Parathyroid adenoma (tissue), 2 donors: ENCODE data around the gene DUOXA1.

Experiments
- H2AFZ ChIP-seq: fragments of 300-600 bp; sonication (generic); one replicate; pipeline ENCODE4 v1.7.0; 2017; ENCODE audit warnings: antibody characterized with exemption, mild to moderate bottlenecking
- H3K27ac ChIP-seq: fragments of 300-600 bp; sonication (generic); one replicate; pipeline ENCODE4 v1.7.0; 2017
- H3K27me3 ChIP-seq: fragments of 300-600 bp; sonication (generic); one replicate; pipeline ENCODE4 v1.7.0; 2017; ENCODE audit warnings: low read length; ENCODE audit not compliant: control insufficient read depth, insufficient read depth
- H3K36me3 ChIP-seq: fragments of 300-600 bp; sonication (generic); one replicate; pipeline ENCODE4 v1.7.0; 2017; ENCODE audit warnings: low read length; ENCODE audit not compliant: control insufficient read depth, insufficient read depth
- H3K4me1 ChIP-seq: fragments of 300-600 bp; sonication (generic); one replicate; pipeline ENCODE4 v1.7.0; 2017; ENCODE audit warnings: control low read depth
- H3K4me2 ChIP-seq: fragments of 300-600 bp; sonication (generic); one replicate; pipeline ENCODE4 v1.7.0; 2017; ENCODE audit warnings: low read length
- H3K4me3 ChIP-seq: fragments of 300-600 bp; sonication (generic); one replicate; pipeline ENCODE4 v1.7.0; 2017; ENCODE audit warnings: low read depth, low read length
- H3K79me2 ChIP-seq: fragments of 300-600 bp; sonication (generic); one replicate; pipeline ENCODE4 v1.7.0; 2017; ENCODE audit warnings: control low read depth
- H3K9ac ChIP-seq: fragments of 300-600 bp; sonication (generic); one replicate; pipeline ENCODE4 v1.7.0; 2017; ENCODE audit warnings: mild to moderate bottlenecking
- H3K9me3 ChIP-seq: fragments of 300-600 bp; sonication (generic); one replicate; pipeline ENCODE4 v1.7.0; 2017; ENCODE audit warnings: low read length; ENCODE audit not compliant: control insufficient read depth
- TF ChIP-seq, protein P1 (sequence below): fragments of 300-600 bp; sonication (generic); IDR thresholded peaks from one replicate; pipeline ENCODE4 v1.7.0; 2017; ENCODE audit warnings: antibody characterized with exemption, mild to moderate bottlenecking
- donor health status: primary hyperparathyroidism.

DUOXA1 gene

DNA sequence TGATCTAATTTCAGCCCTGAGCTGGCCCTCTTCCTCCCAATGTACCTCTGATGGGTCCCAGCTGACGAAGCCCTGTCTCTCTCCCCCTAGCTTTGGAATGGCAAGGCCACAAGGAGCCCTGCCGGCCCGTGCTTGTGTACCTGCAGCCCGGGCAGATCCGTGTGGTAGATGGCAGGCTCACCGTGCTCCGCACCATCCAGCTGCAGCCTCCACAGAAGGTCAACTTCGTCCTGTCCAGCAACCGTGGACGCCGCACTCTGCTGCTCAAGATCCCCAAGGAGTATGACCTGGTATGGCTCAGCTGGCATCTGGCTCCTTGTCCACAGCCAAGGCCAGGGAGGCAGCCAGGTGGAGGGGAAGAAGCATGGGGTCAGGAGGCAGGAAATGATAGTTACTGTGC is 14.3 kb upstream of the DUOXA1 start:
- TF ChIP-seq, protein P1, sequence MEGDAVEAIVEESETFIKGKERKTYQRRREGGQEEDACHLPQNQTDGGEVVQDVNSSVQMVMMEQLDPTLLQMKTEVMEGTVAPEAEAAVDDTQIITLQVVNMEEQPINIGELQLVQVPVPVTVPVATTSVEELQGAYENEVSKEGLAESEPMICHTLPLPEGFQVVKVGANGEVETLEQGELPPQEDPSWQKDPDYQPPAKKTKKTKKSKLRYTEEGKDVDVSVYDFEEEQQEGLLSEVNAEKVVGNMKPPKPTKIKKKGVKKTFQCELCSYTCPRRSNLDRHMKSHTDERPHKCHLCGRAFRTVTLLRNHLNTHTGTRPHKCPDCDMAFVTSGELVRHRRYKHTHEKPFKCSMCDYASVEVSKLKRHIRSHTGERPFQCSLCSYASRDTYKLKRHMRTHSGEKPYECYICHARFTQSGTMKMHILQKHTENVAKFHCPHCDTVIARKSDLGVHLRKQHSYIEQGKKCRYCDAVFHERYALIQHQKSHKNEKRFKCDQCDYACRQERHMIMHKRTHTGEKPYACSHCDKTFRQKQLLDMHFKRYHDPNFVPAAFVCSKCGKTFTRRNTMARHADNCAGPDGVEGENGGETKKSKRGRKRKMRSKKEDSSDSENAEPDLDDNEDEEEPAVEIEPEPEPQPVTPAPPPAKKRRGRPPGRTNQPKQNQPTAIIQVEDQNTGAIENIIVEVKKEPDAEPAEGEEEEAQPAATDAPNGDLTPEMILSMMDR = no peak

GRCh38 chr15:45143056-45143455 is 13.4 kb upstream of the DUOXA1 start:
- no peaks in the 10 kb centered on the region for H3K9me3 ChIP-seq
- no peaks in the 10 kb centered on the region for H3K36me3 ChIP-seq
- no peak overlapping the region for H3K4me3 ChIP-seq
- no peak overlapping the region for H3K4me2 ChIP-seq
- no peaks in the 10 kb centered on the region for H3K27me3 ChIP-seq
- H2AFZ ChIP-seq = no peak overlapping the region
- no peak overlapping the region for H3K27ac ChIP-seq
- H3K9ac ChIP-seq = no peak overlapping the region
- TF ChIP-seq, protein P1 = no peak
- no peaks in the 10 kb centered on the region for H3K79me2 ChIP-seq
- no peaks in the 10 kb centered on the region for H3K4me1 ChIP-seq

More for the DNA sequence above, 14.3 kb upstream of the DUOXA1 start:
- Histone ChIP-seq H3K4me2 (no peak overlapping the region), H3K4me3 (no peak overlapping the region), H3K9me3 (no peaks in the 10 kb centered on the region), H3K9ac (no peak overlapping the region), H3K27me3 (no peaks in the 10 kb centered on the region), H3K27ac (no peak overlapping the region), H3K4me1 (no peaks in the 10 kb centered on the region), H2AFZ (no peak overlapping the region), H3K36me3 (no peaks in the 10 kb centered on the region), H3K79me2 (no peaks in the 10 kb centered on the region)

DNA sequence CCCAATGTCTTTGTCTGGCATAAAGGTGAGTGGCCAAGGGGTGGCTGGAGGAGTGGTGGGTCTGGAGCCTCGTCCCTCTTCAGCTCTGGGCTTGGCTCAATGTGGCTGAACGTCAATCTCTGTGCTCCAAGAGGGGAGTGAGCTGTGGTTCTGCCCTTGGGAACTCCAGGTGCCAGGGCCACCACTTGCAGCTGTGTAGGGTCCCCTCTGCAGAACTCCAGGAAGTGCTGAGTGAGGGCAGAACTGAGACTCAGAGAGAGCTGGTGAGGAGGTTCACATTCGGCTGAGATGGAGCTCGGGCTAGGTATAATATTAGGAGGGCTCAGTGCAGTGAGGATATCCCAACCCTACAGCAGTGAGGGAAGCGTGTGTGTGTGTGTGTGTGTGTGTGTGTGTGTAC is 11.7 kb upstream of the DUOXA1 start:
- no peaks in the 10 kb centered on the region for H3K79me2 ChIP-seq
- no peak overlapping the region for H2AFZ ChIP-seq
- no peak overlapping the region for H3K9ac ChIP-seq
- no peaks in the 10 kb centered on the region for H3K27me3 ChIP-seq
- no peak overlapping the region for H3K4me2 ChIP-seq
- TF ChIP-seq, protein P1 = no peak
- no peaks in the 10 kb centered on the region for H3K9me3 ChIP-seq
- no peak overlapping the region for H3K27ac ChIP-seq
- no peaks in the 10 kb centered on the region for H3K36me3 ChIP-seq
- no peak overlapping the region for H3K4me3 ChIP-seq
- no peaks in the 10 kb centered on the region for H3K4me1 ChIP-seq

GRCh38 chr15:45140557-45141250 is 11.0 kb upstream of the DUOXA1 start:
- Histone ChIP-seq H3K4me3 (no peak overlapping the region), H3K4me2 (no peak overlapping the region), H3K9ac (no peak overlapping the region), H3K36me3 (no peaks in the 10 kb centered on the region), H2AFZ (no peak overlapping the region), H3K27me3 (no peaks in the 10 kb centered on the region), H3K9me3 (no peaks in the 10 kb centered on the region), H3K27ac (no peak overlapping the region), H3K4me1 (no peaks in the 10 kb centered on the region), H3K79me2 (no peaks in the 10 kb centered on the region)
- TF ChIP-seq, protein P1 = no peak

GRCh38 chr15:45139770-45140169 is 10.1 kb upstream of the DUOXA1 start:
- Histone ChIP-seq H3K79me2 (no peaks in the 10 kb centered on the region), H3K27ac (no peak overlapping the region), H3K9ac (no peak overlapping the region), H3K9me3 (no peaks in the 10 kb centered on the region), H3K36me3 (no peaks in the 10 kb centered on the region), H3K4me1 (no peaks in the 10 kb centered on the region), H3K4me3 (no peak overlapping the region), H2AFZ (no peak overlapping the region), H3K27me3 (no peaks in the 10 kb centered on the region), H3K4me2 (no peak overlapping the region)
- TF ChIP-seq, protein P1 = no peak
